HepG2 (cell line): Measurements from ENCODE around the gene HPGD.

Source experiments
- CTCF ChIP-seq: sonication (generic); formaldehyde crosslinking; IDR thresholded peaks from 2 replicates; pipeline ENCODE4 v1.5.0; 2020; ENCODE audit warnings: mild to moderate bottlenecking, missing genetic modification reagents, moderate library complexity
- DNMT1 ChIP-seq: sonication (generic); formaldehyde crosslinking; IDR thresholded peaks from 2 replicates; pipeline ENCODE4 v1.5.1; 2020; ENCODE audit warnings: mild to moderate bottlenecking, missing genetic modification reagents
- HCFC1 ChIP-seq: fragments of 150-350 bp; IDR thresholded peaks from 2 replicates; pipeline ENCODE4 v1.6.1; 2014; ENCODE audit warnings: low read depth, low read length
- MAX ChIP-seq: IDR thresholded peaks from 2 replicates; pipeline ENCODE4 v1.6.1; 2012; ENCODE audit warnings: inconsistent platforms
- ZBTB1 ChIP-seq: sonication (generic); formaldehyde crosslinking; IDR thresholded peaks from 2 replicates; pipeline ENCODE4 v1.4.0; 2020; ENCODE audit warnings: missing genetic modification reagents, borderline replicate concordance
- ZBTB33 ChIP-seq: sonication (generic); formaldehyde crosslinking; IDR thresholded peaks from 2 replicates; pipeline ENCODE4 v1.4.0; 2020; ENCODE audit warnings: missing genetic modification reagents
- ZFX ChIP-seq: sonication (generic); formaldehyde crosslinking; IDR thresholded peaks from 2 replicates; pipeline ENCODE4 v1.4.0; 2020; ENCODE audit warnings: mild to moderate bottlenecking, low read depth, missing genetic modification reagents, moderate library complexity

GRCh38 chr4:174563399-174563798, 41.1 kb upstream of the HPGD start:
- no peak for TF ChIP-seq CTCF (CRISPR knock-in tag)
- TF ChIP-seq MAX: no peak
- no peak for TF ChIP-seq ZBTB1 (CRISPR knock-in tag)
- TF ChIP-seq ZFX (CRISPR knock-in tag): no peak
- no peak for TF ChIP-seq DNMT1 (CRISPR knock-in tag)
- no peak for TF ChIP-seq ZBTB33 (CRISPR knock-in tag)
- TF ChIP-seq HCFC1: no peak
